ENCODE results near the gene TPRX2.
"Not testable (repeated sequence)": the region's sequence is repeated elsewhere in the genome, so short reads cannot be mapped to it uniquely, and the experiment has no call there.

- not testable (repeated sequence) for TF ChIP-seq TAF1, POLR2AphosphoS5, SPI1, POLR2A (IDR thresholded peaks at IDR 0.05; ENCODE audit: low read depth, low read length)
Measured at GRCh38 chr19:47818221-47818620, 40.8 kb upstream of the TPRX2 start.
